Liver (tissue), 3 donors: ENCODE results near the gene MIER1.

Experiments
- CTCF ChIP-seq: fragments of 150-350 bp; IDR thresholded peaks from 2 replicates; pipeline ENCODE4 v1.5.1; 2017; ENCODE audit warnings: improper control_type of control experiment, low read depth, low read length; ENCODE audit not compliant: missing input control
- EGR1 ChIP-seq, 2 donors: IDR thresholded peaks; 2 replicates each; pipeline ENCODE4 v1.6.1; 2016 to 2018; ENCODE audit warnings: antibody characterized with exemption in 2 of 2, low read depth in 2 of 2
- GABPA ChIP-seq, 2 donors: IDR thresholded peaks in 1 of 2; conservative IDR thresholded peaks in 1 of 2; 2 replicates each; pipeline ENCODE4 v1.6.1; 2016; ENCODE audit warnings: antibody characterized with exemption in 2 of 2, mild to moderate bottlenecking in 1 of 2, moderate library complexity in 1 of 2
- JUND ChIP-seq, 2 donors: IDR thresholded peaks; 2 replicates each; pipeline ENCODE4 v1.6.1; 2016; ENCODE audit warnings: antibody characterized with exemption in 2 of 2
- MAX ChIP-seq: IDR thresholded peaks from 2 replicates; pipeline ENCODE4 v1.6.1; 2016; ENCODE audit warnings: antibody characterized with exemption
- RAD21 ChIP-seq, 2 donors: IDR thresholded peaks; 2 replicates each; pipeline ENCODE4 v1.6.1; 2016; ENCODE audit warnings: antibody characterized with exemption in 2 of 2, mild to moderate bottlenecking in 2 of 2
- SP1 ChIP-seq: IDR thresholded peaks from 2 replicates; pipeline ENCODE4 v1.6.1; 2018; ENCODE audit warnings: antibody characterized with exemption, mild to moderate bottlenecking
- TAF1 ChIP-seq: conservative IDR thresholded peaks from 2 replicates; pipeline ENCODE4 v1.6.1; 2016; ENCODE audit warnings: antibody characterized with exemption, mild to moderate bottlenecking
- YY1 ChIP-seq: IDR thresholded peaks from 2 replicates; pipeline ENCODE4 v1.6.1; 2016; ENCODE audit warnings: antibody characterized with exemption, mild to moderate bottlenecking
- ZBTB33 ChIP-seq: IDR thresholded peaks from 2 replicates; pipeline ENCODE4 v1.6.1; 2016; ENCODE audit warnings: antibody characterized with exemption
- donor health status: healthy.
- donor health status: healthy.

- TF ChIP-seq CTCF, result no peak
- no peak for TF ChIP-seq JUND (IDR thresholded peaks at IDR 0.05)
- TF ChIP-seq TAF1, result no peak
- TF ChIP-seq SP1, result no peak
- TF ChIP-seq EGR1 (IDR thresholded peaks at IDR 0.05; ENCODE audit: low read depth in 2 of 2), result no peak
- no peak for TF ChIP-seq RAD21 (IDR thresholded peaks at IDR 0.05)
- no peak for TF ChIP-seq YY1
- TF ChIP-seq ZBTB33, result no peak
- no peak for TF ChIP-seq MAX
- TF ChIP-seq GABPA (IDR thresholded peaks at IDR 0.05 in 1 of 2, conservative IDR thresholded peaks at IDR 0.05 in 1 of 2), result no peak
These were observed 104.7 kb downstream of the MIER1 start for GRCh38 chr1:67029472-67029871.
